ENCODE data around the gene GADD45G.

The GADD45G gene

DNA sequence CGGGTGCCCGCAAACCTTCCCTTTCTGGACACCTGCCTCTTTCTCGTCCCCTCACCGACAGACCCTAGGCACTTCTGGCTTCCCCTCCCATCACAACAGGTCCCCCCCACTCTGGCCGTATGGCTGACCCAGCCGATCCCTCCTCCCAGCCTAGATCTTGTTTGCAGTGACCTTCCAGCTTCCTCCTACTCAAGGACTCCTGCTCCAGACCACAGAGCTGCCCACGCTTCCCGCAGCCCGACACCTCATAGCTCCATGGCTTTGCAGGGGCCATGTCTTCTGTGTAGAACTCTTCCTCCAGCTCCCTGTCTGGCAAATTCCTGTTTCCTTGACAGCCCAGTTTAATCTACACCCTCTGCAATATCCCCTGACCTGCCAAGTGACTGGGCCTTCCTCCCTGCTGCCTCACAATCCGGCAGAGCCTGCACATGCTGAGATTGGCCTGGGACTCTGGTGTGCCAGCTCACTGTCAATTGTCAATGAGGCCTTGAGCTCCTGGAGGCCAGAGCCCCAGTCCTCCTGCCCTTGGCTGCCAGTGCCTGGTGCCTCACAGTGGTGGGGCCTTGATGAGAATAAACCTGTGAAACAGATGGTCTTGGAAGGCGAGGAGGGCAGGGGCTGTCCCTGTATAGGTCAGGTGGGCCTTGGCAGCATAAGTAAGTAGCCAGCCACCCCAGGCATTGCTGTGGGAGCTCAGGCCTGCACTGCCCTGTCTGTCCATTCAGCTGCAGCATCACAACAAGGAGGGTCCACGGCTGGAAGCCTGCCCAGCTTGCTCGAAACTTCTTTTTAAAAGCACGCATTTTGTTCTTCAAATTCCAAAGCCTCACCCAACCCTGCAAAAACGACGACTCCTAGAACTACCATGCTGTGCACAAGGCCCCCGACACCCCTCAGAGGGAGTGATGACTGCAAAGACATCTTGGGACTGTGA is 50.5 kb downstream of the GADD45G start:
- no peak for DNase-seq
